GM12874 (cell line): ENCODE data around the gene SLF2.

ENCODE experiments used
- CTCF ChIP-seq: IDR thresholded peaks from 2 replicates; pipeline ENCODE4 v1.5.1; 2011; ENCODE audit warnings: low read depth, mild to moderate bottlenecking, control low read depth, low read length, moderate library complexity; ENCODE audit not compliant: insufficient read depth

The SLF2 gene

GRCh38 chr10:100912605-100913469 is at the start of gene SLF2:
TSS of gene SLF2 (plus strand) at chr10:100912963. CDS start at chr10:100913111, 148 bp downstream.
- no peak for TF ChIP-seq CTCF

GRCh38 chr10:100863433-100863832 is 49.3 kb upstream of the SLF2 start:
- no peak for TF ChIP-seq CTCF

- no peak for TF ChIP-seq CTCF
Measured at GRCh38 chr10:100864036-100864885, 48.5 kb upstream of the SLF2 start.

- TF ChIP-seq CTCF, result no peak
Measured at GRCh38 chr10:100864978-100865377, 47.8 kb upstream of the SLF2 start.

- no peak for TF ChIP-seq CTCF
Measured at GRCh38 chr10:100866010-100866409, 46.8 kb upstream of the SLF2 start.

GRCh38 chr10:100866575-100867098 is 46.1 kb upstream of the SLF2 start:
- no peak for TF ChIP-seq CTCF
